GM19193 (cell line): Measurements from ENCODE around the gene GALNT11.

ENCODE experiments used
- POLR2A ChIP-seq: IDR thresholded peaks from 4 replicates; pipeline ENCODE4 v1.6.1; 2011; ENCODE audit not compliant: insufficient read depth, insufficient read length; ENCODE audit errors: extremely low read depth

GALNT11 gene

DNA sequence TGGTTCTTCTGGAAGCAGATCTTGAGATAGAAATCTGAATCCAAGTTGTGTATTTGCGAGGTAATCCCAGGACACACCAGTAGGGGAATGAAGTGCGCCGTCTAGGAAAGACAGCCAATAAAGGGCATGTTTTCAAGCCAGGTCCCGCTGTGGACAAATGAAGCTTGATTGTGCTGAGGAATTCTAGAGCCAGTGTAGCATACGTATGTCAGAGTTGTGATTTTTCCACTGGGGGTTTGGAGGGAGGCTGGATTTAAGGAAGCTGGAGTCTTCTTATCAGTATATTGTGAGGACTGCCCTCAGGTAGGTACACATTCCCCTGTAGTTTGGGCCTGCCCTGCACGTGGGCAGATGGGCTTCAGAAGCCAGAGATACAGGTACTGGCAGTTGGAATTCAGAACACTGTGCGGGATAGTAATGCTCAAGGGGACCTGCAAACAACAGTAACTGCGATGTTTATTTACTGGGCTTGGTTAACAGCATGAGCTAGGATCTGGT is 50.9 kb downstream of the GALNT11 start:
- no peak for TF ChIP-seq POLR2A

DNA sequence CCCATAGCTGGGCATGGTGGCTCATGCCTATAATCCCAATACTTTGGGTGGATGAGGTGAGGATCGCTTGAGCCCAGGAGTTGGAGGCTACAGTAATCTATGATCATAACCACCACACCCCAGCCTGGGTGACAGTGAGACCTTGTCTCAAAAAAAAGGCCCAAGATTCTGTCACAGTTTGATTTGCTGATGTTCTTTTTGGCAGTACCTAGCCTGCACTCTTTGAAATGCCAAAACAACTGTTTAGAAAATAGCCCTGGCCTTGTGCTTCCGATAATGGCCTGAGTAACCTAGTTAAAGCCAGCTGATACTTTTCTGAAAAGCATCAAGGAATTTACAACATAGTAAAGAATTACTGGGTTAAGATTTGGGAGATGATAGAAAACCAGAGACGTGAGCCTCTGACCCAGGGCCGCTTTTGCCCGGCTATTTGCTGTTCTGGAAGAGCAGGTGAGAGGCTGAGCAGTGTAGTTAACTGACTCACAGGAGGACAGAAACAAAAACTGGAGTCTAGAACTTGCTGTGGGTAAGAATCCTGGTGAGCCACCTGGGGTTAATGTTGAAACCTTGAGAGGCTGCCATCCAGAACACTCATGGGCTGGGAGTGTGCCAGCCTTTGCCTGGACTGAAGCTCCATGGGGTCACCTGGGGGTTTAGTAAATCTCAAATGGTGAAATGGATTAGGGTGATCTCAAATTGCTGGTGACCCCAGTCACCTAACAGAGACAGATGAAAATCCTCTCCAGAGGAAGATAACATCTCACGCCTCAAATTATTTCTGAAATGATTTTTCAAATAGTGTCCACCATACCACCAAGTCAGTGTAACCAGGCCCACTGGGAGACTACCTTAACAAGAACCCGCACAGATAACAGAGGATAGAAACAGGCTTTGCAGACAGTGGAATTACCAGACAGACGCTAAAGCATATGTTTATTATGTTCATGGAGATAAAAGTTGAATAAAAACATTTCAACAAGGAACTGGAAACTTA is 51.8 kb downstream of the GALNT11 start:
- TF ChIP-seq POLR2A, result no peak

DNA sequence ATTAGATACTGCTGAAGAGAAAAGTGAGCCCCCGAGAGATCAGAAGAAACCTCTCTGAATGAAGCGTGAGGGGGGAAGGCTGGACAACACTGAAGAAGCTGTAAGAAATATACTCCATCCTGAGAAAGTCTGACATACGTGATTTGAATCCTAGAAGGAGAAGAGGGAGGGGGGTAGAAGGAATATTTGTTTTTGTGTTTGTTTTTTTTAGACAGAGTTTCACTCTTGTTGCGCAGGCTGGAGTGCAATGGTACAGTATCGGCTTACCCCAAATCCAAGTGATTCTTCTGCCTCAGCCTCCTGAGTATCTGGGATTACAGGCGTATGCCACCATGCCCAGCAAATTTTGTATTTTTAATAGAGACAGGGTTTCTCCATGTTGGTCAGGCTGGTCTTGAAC is 52.6 kb downstream of the GALNT11 start:
- no peak for TF ChIP-seq POLR2A

DNA sequence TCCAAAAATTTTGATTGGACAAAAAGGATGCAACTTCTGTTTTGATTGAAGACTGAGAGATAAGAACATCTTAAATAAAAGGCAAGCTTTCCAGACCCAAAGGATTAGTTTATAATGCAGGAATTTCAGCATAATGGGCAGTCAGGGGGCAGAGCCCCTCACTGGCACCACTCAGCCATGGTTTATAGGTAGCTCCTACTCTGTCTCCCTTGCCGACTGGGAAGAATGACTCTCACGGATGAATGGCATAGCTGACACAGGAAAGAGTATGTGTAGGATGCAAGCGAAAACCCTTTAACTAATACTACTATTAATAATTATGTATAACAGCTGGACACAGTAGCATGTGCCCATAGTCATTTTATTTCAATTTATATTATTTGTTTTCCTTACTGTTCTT is 53.3 kb downstream of the GALNT11 start:
- no peak for TF ChIP-seq POLR2A

DNA sequence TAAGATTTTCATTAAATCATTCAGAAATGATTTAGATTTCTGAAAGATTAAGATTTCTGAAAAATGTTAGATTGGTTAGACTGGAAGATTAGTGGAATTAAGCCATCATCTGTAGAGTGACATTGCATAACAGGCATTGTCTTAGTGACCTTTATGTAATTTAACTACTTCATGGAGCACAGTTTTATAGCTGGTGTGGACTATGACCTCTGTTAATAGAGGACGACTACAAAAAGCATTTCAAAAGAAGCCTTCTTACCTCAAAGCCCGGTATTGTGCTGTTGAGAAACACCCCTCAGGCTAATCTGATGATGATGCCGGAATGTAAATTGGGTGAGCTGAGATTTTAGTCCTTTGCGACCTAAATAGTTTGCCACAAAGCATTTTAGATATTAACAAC is 55.6 kb downstream of the GALNT11 start:
- no peak for TF ChIP-seq POLR2A

DNA sequence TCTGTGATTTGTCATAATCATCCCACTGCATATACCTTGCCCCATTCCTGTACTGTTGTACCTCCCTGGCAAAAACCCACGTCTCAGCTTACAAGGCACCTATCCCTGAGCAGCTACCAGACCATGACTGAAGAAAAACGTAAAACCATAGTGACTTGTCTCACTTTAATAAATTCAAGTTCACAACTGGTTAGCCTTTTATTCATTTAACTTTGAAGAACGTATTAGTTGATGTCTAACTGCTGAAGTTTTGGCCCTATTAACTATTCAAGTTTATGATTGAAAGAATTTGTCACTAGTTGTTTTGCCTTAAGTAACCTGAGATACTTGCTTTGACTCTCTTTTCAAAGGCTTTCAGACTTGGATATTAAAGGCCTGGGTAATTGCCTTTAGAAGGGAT is 59.7 kb downstream of the GALNT11 start:
- no peak for TF ChIP-seq POLR2A

DNA sequence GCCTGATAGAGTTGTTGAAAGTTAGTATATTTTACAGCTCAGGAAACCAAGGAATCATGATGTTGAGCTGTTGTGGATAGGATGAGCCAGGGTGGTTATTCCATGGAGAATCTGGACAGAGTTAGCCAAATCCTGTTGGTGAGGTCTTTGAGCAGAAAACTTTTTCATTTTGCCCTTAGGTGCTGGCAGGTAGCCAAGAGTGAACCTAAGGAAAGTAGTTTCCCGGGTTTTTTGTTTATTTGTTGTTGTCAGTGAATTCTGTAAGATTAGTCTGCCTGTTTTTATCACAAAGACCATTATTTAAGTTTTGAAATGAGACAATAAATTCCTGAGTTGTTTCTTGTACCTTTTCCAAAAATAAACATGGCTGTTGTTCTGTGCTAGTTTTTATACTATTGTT is 61.0 kb downstream of the GALNT11 start:
- TF ChIP-seq POLR2A, result no peak

DNA sequence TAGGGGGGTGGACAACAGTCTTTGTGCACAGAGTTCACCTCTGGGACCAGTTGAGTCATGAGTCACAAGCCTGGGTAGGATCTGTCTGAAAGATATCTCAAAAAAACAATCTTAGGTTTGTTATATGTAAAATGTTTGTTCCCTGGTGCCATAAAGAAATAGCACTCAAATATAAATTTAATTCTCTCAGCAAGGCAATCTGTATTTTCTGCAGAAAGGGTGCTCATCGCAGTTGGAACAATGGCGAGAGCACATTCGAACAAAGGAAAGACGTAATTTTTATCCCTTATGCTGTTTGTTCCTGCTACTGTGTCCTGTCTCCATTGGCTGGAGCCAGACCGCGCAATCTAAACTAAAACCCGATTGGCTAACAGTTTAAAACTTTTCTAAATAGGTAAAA is 63.7 kb downstream of the GALNT11 start:
- no peak for TF ChIP-seq POLR2A

DNA sequence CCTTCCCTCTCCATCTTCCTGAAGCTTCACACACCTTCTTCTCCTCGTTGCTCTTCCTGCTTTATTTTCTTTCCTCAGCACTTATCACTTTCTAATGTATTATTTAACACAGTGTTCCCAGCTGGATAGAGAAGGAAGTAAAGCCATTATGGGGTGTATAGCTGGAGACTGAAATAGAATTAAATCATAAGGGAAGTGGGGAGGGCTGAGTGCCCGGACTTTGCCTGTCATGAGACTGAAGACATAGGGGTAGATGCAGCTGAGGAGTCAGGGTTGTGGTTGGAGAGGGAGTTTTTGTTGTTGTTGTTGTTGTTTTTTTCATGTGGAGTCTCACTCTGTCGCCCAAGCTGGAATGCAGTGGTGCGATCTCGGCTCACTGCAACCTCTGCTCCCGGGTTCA is 65.3 kb downstream of the GALNT11 start:
- TF ChIP-seq POLR2A, result no peak

DNA sequence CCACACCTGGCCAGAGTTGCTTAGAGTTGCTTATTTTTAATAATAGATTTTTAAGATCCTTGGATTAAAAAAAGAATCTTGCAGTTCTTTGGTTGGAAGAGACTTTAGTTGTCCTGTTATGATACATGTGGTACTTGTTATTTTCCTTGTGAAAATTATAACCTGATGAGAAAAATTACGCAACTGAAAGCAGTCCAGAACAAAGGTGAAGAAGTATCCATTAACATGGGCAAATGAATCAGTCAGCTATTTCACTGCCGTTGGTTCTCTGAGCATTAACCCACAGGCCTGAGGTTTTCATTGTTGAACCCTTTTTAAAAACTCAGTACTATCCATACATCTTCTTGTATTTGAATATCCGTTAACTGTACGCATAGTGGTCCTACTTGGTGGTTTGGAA is 68.2 kb downstream of the GALNT11 start:
- no peak for TF ChIP-seq POLR2A

DNA sequence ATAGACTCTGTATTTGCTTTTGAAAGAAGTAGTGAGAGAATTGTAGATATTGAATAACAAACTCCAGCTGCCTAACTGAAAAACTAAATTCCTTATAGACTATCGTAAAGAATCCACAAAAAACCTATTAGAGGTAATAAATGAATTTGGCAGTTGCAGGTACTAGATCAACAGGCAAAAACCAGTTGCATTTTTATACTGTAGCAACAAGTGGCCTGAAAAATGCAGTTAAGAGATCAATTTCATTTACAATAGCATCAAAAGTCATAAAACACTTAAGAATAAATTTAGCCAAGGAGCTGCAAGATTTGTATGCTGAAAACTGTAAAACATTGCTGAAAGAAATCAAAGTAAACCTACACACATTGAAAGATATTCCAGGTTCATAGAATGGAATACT is 70.3 kb downstream of the GALNT11 start:
- TF ChIP-seq POLR2A, result no peak

DNA sequence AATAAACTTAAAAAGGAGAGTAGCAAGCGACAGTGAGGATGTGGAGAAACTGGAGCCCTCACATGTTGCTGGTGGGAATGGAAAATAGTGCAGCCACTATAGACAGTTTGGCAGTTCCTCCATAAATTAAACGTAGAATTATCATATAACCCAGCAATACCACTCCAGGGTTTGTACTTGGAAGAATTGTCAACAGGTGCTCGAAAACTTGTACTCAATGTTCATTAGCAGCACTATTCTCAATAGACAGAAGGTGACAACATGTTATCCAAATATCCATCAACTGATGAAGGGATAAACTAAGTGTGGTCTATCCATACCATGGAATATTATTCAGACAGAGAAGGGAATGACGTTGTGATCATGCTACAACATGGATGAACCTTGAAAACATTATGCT is 71.9 kb downstream of the GALNT11 start:
- TF ChIP-seq POLR2A, result no peak

DNA sequence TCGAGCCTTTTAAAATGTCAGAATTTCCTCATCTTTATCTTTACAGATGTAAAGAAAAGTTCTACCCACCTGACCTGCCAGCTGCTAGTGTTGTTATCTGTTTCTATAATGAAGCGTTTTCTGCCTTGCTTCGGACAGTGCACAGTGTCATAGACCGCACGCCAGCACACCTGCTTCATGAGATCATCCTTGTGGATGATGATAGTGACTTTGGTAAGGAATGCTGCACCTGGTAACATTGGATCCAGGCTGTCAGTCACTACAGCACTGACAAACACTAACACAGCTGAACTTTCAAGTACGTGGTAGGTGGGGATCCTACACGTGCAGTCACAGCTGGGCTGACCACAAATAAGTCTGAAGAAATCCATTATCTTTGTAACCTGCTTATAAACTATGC is 77.6 kb downstream of the GALNT11 start:
- TF ChIP-seq POLR2A, result no peak

DNA sequence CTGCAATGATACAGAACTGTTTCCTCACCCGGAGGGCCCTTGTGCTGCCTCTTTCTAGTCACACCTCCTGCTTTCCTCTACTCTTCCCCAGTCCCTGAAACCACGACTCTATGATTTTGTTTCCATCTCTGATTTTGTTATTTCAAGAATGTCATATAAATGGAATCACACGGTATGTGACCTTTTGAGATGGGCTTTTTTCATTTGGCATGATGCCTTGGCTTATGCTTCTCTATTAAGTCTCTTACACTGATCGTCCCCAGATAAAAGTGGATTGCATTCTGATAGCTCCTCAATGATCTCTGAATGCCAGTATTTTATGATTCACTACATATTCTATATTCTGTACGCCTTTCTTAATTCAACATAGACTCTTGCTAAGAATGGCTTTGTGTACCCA is 78.2 kb downstream of the GALNT11 start:
- no peak for TF ChIP-seq POLR2A

DNA sequence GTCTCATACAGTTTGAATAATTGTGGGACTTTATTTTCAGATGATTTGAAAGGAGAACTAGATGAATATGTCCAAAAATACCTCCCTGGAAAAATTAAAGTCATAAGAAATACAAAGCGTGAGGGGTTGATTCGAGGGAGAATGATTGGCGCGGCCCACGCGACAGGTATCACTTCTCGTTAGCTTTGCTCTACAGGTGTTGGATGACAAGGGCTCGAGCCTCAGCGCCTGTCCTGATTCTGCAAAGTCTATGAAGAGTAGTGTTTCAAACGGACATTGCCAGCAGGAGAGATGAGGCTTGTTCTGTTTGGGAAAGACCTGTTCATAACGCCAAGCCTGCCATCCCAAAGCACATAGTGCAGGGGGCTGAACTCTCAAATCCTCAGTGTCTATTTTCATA is 79.7 kb downstream of the GALNT11 start:
- TF ChIP-seq POLR2A, result no peak

DNA sequence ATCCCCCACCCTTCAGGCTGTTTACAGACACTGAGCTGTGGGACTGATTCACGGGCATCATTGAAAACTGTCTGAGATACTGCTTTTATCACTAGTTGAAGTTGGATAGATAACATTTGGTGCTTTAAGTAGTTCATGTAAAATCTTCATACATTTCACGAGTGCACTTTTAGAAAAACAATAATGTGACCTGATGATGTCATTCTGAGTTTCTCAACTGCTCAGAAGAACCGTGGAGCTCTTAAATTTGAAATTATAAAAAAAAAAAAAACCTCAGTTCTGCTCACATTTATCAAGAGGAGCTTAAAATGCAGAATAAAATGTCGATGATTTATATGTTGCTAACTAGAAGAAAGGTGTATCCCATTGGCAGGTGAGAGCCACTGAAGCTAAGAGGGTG is 81.5 kb downstream of the GALNT11 start:
- TF ChIP-seq POLR2A, result no peak
